HG03442 (cell line): ENCODE data around the gene INPP4B.
"Not testable (repeated sequence)": the region's sequence is repeated elsewhere in the genome, so short reads cannot be mapped to it uniquely, and the experiment has no call there.

Source experiments
- ATAC-seq: cut with Tn5 transposase; IDR thresholded peaks from one replicate; pipeline ENCODE4 v1.9.1; 2021; ENCODE audit warnings: mild to moderate bottlenecking, moderate library complexity; ENCODE audit not compliant: unreplicated experiment

INPP4B gene

GRCh38 chr4:142826503-142827241 lies 19.4 kb downstream of the INPP4B start:
- no peak for ATAC-seq

GRCh38 chr4:142824368-142824767 lies 21.7 kb downstream of the INPP4B start:
- no peak for ATAC-seq

- no peak for ATAC-seq
Measured at GRCh38 chr4:142823796-142824195, 22.3 kb downstream of the INPP4B start.

- no peak for ATAC-seq
Measured at GRCh38 chr4:142818476-142818875, 27.6 kb downstream of the INPP4B start.

- no peak for ATAC-seq
Measured at GRCh38 chr4:142818031-142818430, 28.1 kb downstream of the INPP4B start.

- ATAC-seq, result no peak
Measured at GRCh38 chr4:142817442-142817841, 28.7 kb downstream of the INPP4B start.

GRCh38 chr4:142815834-142816233 lies 30.3 kb downstream of the INPP4B start:
- ATAC-seq, result peak; percentile 54

GRCh38 chr4:142813388-142813787 lies 32.7 kb downstream of the INPP4B start:
- no peak for ATAC-seq

- no peak for ATAC-seq
Measured at GRCh38 chr4:142812091-142812490, 34.0 kb downstream of the INPP4B start.

- ATAC-seq, result no peak
Measured at GRCh38 chr4:142811034-142811433, 35.1 kb downstream of the INPP4B start.

- ATAC-seq, result no peak
Measured at GRCh38 chr4:142809559-142809958, 36.5 kb downstream of the INPP4B start.

- ATAC-seq, result not testable (repeated sequence)
Measured at GRCh38 chr4:142803879-142804278, 42.2 kb downstream of the INPP4B start.

GRCh38 chr4:142801966-142802365 lies 44.1 kb downstream of the INPP4B start:
- no peak for ATAC-seq

GRCh38 chr4:142781114-142781513 lies 65.0 kb downstream of the INPP4B start:
- ATAC-seq, result no peak

- no peak for ATAC-seq
Measured at GRCh38 chr4:142778900-142779299, 67.2 kb downstream of the INPP4B start.

GRCh38 chr4:142778430-142778829 lies 67.7 kb downstream of the INPP4B start:
- ATAC-seq, result no peak

- no peak for ATAC-seq
Measured at GRCh38 chr4:142777045-142777743, 68.9 kb downstream of the INPP4B start.

- ATAC-seq, result no peak
Measured at GRCh38 chr4:142776026-142776425, 70.1 kb downstream of the INPP4B start.

- ATAC-seq, result no peak
Measured at GRCh38 chr4:142773505-142773904, 72.6 kb downstream of the INPP4B start.

GRCh38 chr4:142762280-142762679 lies 83.8 kb downstream of the INPP4B start:
- no peak for ATAC-seq

GRCh38 chr4:142752202-142752786 lies 93.8 kb downstream of the INPP4B start:
- no peak for ATAC-seq
